Upper lobe of right lung (tissue), 1 donor: ENCODE measurements around the gene EMD. TPM values are rescaled to one million over a fixed set of nuclear protein-coding genes. Genes with fewer than 3 reads are reported as not detected.
A peak's percentile ranks its signal among the peaks of the same experiment; 100 is the strongest.

Experiments used
- ATAC-seq: fragments of 200-7000 bp; cut with Tn5 transposase; one replicate; pipeline ENCODE4 v1.9.1; 2020; ENCODE audit warnings: mild to moderate bottlenecking, moderate library complexity
- DNase-seq: peaks from one replicate; pipeline ENCODE4 v3.0.0-alpha.2; 2020
- H3K27ac ChIP-seq: fragments of 200-600 bp; one replicate; pipeline ENCODE4 v1.8.0; 2022
- H3K27me3 ChIP-seq: fragments of 200-600 bp; one replicate; pipeline ENCODE4 v1.8.0; 2022; ENCODE audit warnings: mild to moderate bottlenecking
- H3K36me3 ChIP-seq: fragments of 200-600 bp; one replicate; pipeline ENCODE4 v1.8.0; 2022
- H3K4me1 ChIP-seq: fragments of 200-600 bp; one replicate; pipeline ENCODE4 v1.8.0; 2022
- H3K4me3 ChIP-seq: fragments of 200-600 bp; one replicate; pipeline ENCODE4 v1.8.0; 2022; ENCODE audit warnings: mild to moderate bottlenecking
- H3K9me3 ChIP-seq: fragments of 200-600 bp; one replicate; pipeline ENCODE4 v1.8.0; 2022
- intact Hi-C: fragments of 100-400 bp; cut with DNase I; formaldehyde crosslinking; loops from one replicate; pipeline ENCODE4 v1.11.0; 2022
- total RNA-seq: library from RNA; stranded (reverse); fragmentation: NEBNext Ultra II Directional; extraction: Animal tissue kit (Norgen Biotek cat#: 25700); gene quantifications from one replicate; pipeline ENCODE4 v1.2.1, GENCODE V29; 2021
- TF ChIP-seq, protein P1 (sequence below): fragments of 200-600 bp; IDR thresholded peaks from one replicate; pipeline ENCODE4 v1.8.0; 2022; ENCODE audit warnings: antibody characterized with exemption
- donor health status: DM: no; HTN: yes; CAD: no; lungs with severe emphysema.

The EMD gene
- total RNA-seq, 1 donor from 2014 or later = 58.4 TPM

DNA sequence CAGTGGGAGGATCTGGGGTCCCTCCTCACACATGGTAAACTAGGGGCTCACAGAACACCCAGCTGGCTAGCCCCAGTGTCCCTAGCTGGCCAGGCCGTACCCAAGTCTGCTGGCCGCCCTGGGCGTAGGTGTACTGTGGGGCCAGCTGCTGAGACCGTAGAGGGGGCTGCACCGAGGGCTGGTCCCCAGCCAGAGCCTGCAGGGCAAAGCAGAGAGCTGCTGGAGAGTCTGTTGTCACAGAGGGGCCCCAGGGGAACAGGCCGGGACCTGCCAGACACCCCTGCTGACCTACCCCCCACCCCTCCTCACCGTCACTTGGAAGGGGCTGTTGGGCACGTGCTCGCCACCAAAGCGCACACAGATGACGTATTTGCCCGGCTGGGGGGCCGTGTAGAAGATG, 24.6 kb upstream of the EMD start:
- Histone ChIP-seq H3K4me3 (no peak overlapping the region), H3K9me3 (no peaks in the 10 kb centered on the region), H3K27ac (peak overlapping the region; percentile 24), H3K4me1 (no peaks in the 10 kb centered on the region), H3K36me3 (peaks cover 91% of the 10 kb centered on the region), H3K27me3 (no peaks in the 10 kb centered on the region)
- no peak for ATAC-seq
- TF ChIP-seq, protein P1, sequence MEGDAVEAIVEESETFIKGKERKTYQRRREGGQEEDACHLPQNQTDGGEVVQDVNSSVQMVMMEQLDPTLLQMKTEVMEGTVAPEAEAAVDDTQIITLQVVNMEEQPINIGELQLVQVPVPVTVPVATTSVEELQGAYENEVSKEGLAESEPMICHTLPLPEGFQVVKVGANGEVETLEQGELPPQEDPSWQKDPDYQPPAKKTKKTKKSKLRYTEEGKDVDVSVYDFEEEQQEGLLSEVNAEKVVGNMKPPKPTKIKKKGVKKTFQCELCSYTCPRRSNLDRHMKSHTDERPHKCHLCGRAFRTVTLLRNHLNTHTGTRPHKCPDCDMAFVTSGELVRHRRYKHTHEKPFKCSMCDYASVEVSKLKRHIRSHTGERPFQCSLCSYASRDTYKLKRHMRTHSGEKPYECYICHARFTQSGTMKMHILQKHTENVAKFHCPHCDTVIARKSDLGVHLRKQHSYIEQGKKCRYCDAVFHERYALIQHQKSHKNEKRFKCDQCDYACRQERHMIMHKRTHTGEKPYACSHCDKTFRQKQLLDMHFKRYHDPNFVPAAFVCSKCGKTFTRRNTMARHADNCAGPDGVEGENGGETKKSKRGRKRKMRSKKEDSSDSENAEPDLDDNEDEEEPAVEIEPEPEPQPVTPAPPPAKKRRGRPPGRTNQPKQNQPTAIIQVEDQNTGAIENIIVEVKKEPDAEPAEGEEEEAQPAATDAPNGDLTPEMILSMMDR = no peak
- peak; percentile 33 for DNase-seq
- intact Hi-C loops = no loop called here

DNA sequence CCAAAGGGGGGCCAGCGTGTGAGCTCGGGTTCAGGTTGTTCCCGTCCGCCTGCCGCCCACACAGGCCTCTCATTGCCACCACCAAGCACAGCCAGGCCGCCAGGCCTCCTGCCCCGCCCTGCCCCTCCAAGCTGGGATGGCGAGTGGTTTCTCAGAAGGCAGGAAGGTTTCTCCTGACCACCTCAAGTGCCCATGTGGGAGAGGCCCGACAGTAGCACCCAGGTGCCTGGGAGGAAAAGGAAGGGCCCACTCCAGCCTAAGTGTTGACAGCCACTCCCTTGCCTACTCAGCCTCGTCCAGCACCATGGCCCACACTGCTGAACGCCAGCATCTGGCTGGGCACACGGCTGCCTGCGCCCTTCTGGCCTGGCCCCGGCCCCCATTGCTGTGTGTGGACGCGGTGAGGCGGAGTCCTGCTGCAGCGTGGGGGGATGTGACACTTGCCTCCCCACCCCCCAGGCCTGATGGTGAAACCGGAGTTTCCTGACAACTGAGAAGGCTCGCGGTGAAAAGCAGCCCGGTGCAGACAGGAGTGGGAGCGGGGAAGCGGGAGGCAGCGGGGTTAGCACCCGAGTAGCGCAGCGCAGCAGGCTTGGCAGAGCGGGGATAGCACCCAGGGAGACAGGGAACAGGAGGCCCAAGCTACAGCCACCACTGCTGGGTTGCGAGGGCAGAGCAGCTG, 23.9 kb upstream of the EMD start:
- TF ChIP-seq, protein P1 = no peak
- ATAC-seq = peak; percentile 84
- Histone ChIP-seq H3K9me3 (no peaks in the 10 kb centered on the region), H3K4me3 (no peak overlapping the region), H3K27ac (peak overlapping the region; percentile 55), H3K36me3 (peaks cover 91% of the 10 kb centered on the region), H3K27me3 (no peaks in the 10 kb centered on the region), H3K4me1 (no peaks in the 10 kb centered on the region)
- intact Hi-C loops = no loop called here
- DNase-seq = peak; percentile 92

DNA sequence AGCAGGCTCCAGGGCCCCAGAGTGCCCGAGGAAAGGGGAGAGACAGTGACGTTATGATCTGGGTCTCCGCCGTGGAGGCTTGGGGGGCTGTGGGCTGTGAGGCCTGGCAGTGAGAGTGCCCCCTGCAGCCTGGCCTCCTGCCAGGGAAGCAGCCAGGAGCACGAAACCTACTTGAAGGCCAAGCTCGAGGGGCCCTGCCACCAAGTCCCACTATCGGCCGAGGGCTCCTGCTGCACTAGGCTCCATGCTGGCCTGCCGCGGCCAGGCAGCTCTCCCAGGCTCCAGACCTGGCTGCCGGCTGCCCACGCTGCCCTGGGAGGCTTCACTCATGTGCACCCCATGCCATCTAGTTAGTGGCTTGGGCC, 23.3 kb upstream of the EMD start:
- no peaks in the 10 kb centered on the region for H3K9me3 ChIP-seq
- ATAC-seq (no peak), DNase-seq (peak; percentile 65)
- TF ChIP-seq, protein P1 = no peak
- intact Hi-C loops = no loop called here
- H3K4me1 ChIP-seq = no peaks in the 10 kb centered on the region
- peaks cover 91% of the 10 kb centered on the region for H3K36me3 ChIP-seq
- H3K27ac ChIP-seq = peak overlapping the region; percentile 55
- no peak overlapping the region for H3K4me3 ChIP-seq
- H3K27me3 ChIP-seq = no peaks in the 10 kb centered on the region

DNA sequence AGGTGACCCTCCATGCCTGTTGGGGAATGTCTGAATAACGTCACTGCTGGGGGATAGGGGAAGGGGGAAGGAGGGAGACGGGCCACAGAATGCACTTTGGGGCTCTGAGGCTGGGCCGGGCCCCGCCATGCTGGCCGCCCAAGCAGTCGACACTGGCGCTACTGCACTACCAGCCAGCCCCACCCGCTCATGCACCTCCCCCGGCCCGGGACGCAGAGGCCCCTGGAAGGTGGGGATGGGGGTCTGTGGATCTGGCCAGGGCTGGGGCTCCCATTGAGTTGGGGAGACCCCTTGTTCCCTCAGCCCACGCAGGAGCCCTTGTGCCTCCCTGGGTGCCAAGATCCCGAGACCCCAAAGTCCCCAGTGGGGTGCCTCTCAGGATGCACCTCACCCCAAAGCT, 22.5 kb upstream of the EMD start:
- intact Hi-C loops = no loop called here
- peaks cover 89% of the 10 kb centered on the region for H3K36me3 ChIP-seq
- no peak overlapping the region for H3K4me3 ChIP-seq
- no peak overlapping the region for H3K27ac ChIP-seq
- TF ChIP-seq, protein P1 = no peak
- DNase-seq (peak; percentile 51), ATAC-seq (no peak)
- H3K27me3 ChIP-seq = no peaks in the 10 kb centered on the region
- H3K4me1 ChIP-seq = no peaks in the 10 kb centered on the region
- H3K9me3 ChIP-seq = no peaks in the 10 kb centered on the region

DNA sequence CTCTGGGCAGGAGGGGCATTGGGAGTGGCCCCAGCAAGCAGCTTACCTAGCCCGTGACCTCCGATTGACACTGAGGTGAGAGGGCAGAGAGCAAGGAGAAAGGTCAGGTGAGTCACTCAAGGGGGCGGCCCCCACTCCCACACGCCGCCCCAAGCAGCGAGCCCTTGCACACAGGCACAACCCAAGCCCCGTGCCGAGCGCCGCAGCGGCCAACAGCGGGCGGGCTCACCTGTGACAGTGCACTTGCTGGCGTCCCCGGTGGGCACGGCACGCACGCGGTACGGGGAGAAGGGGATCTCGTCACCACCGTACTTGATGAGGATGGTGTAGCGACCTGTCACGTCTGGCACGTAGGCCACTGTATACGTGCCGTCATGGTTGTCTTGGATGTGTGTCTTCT, 21.9 kb upstream of the EMD start:
- ATAC-seq = no peak
- no peak overlapping the region for H3K4me3 ChIP-seq
- TF ChIP-seq, protein P1 = no peak
- H3K36me3 ChIP-seq = peaks cover 90% of the 10 kb centered on the region
- intact Hi-C loops = no loop called here
- H3K9me3 ChIP-seq = no peaks in the 10 kb centered on the region
- H3K4me1 ChIP-seq = no peaks in the 10 kb centered on the region
- no peak overlapping the region for H3K27ac ChIP-seq
- DNase-seq = peak; percentile 33
- H3K27me3 ChIP-seq = no peaks in the 10 kb centered on the region

DNA sequence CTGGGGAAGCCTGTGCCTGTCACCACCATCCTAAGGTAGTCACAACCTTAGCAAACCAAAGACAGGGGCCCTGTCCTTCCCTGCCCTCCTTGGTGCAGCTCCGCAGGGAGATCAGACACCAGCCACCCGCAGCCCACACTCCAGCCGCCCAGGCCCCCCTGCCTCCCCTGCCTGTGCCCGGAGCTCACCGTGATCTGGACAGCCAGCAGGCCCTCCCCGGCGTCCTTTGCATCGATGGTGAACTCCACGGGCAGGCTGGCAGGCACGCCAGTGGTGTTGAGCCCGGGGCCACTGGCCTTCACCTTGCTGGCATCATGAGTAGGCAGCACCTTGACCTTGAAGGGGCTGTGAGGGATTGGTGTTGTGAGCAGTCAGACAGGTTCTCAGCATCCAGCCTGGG, 21.1 kb upstream of the EMD start:
- H3K4me1 ChIP-seq = no peaks in the 10 kb centered on the region
- TF ChIP-seq, protein P1 = no peak
- no peak overlapping the region for H3K27ac ChIP-seq
- DNase-seq = peak; percentile 28
- no peaks in the 10 kb centered on the region for H3K27me3 ChIP-seq
- intact Hi-C loops = no loop called here
- peaks cover 90% of the 10 kb centered on the region for H3K36me3 ChIP-seq
- H3K4me3 ChIP-seq = no peak overlapping the region
- H3K9me3 ChIP-seq = no peaks in the 10 kb centered on the region
- ATAC-seq = no peak
